Fibroblast of the aortic adventitia (primary cell): Measurements from ENCODE around the gene RAB29. TPM values are rescaled to one million over a fixed set of nuclear protein-coding genes. Genes with fewer than 3 reads are reported as not detected.

Experiments
- DNase-seq: peaks from one replicate; pipeline ENCODE4 v3.0.0-alpha.2; 2010; ENCODE audit warnings: low read depth
- H3K4me3 ChIP-seq: 2 replicates; pipeline ENCODE4 v1.5.1; 2011; ENCODE audit warnings: low read depth, mild to moderate bottlenecking, control low read depth, low read length, moderate library complexity
- CTCF ChIP-seq: IDR thresholded peaks from 2 replicates; pipeline ENCODE4 v1.5.1; 2011; ENCODE audit warnings: mild to moderate bottlenecking, low read length, control low read depth, inconsistent platforms; ENCODE audit not compliant: insufficient read depth
- total RNA-seq: library from RNA; depleted of rRNA; stranded (reverse); fragments of >200 nt; gene quantifications from 2 replicates; pipeline ENCODE4 v1.2.3, GENCODE V29; 2012; ENCODE audit warnings: low replicate concordance

RAB29 gene
- total RNA-seq, 1 donor = 28.2 TPM

- DNase-seq = no peak
- no peak for TF ChIP-seq CTCF
- H3K4me3 ChIP-seq = no peak overlapping the region
These were observed 8.7 kb downstream of the RAB29 start for GRCh38 chr1:205766570-205766969.

GRCh38 chr1:205766038-205766437, 9.2 kb downstream of the RAB29 start:
- no peak for TF ChIP-seq CTCF
- no peak for DNase-seq

GRCh38 chr1:205764578-205764977, 10.7 kb downstream of the RAB29 start:
- TF ChIP-seq CTCF = no peak
- H3K4me3 ChIP-seq = no peak overlapping the region
- no peak for DNase-seq

More at GRCh38 chr1:205766038-205766437, 9.2 kb downstream of the RAB29 start:
- no peak overlapping the region for H3K4me3 ChIP-seq

- no peak for TF ChIP-seq CTCF
- no peak for DNase-seq
- no peak overlapping the region for H3K4me3 ChIP-seq
These were observed 11.3 kb downstream of the RAB29 start for GRCh38 chr1:205763980-205764379.

- no peak for TF ChIP-seq CTCF
- no peak overlapping the region for H3K4me3 ChIP-seq
- DNase-seq = no peak
These were observed 14.7 kb downstream of the RAB29 start for GRCh38 chr1:205760606-205761005.

- no peak overlapping the region for H3K4me3 ChIP-seq
- no peak for DNase-seq
- TF ChIP-seq CTCF = no peak
These were observed 18.7 kb downstream of the RAB29 start for GRCh38 chr1:205756552-205756951.

- TF ChIP-seq CTCF = no peak
- no peak for DNase-seq
- no peak overlapping the region for H3K4me3 ChIP-seq
These were observed 20.4 kb downstream of the RAB29 start for GRCh38 chr1:205754857-205755256.
